IMR-90 (cell line): ENCODE data around the gene PUS7L. TPM values are rescaled to one million over a fixed set of nuclear protein-coding genes. Genes with fewer than 3 reads are reported as not detected.
"Not testable (repeated sequence)": the region's sequence is repeated elsewhere in the genome, so short reads cannot be mapped to it uniquely, and the experiment has no call there.

Experiments
- ATAC-seq: fragments of 200-7000 bp; cut with Tn5 transposase; 2 replicates; pipeline ENCODE4 v1.9.1; 2020; ENCODE audit warnings: low read depth, mild to moderate bottlenecking, moderate library complexity
- BruUV-seq: library from RNA; stranded (reverse); fragments of 400-500 nt; replicated peaks from 2 replicates; lab custom pipeline; 2021; lab: Mats Ljungman, UMichigan
- CTCF ChIA-PET: fragments of 300-600 bp; formaldehyde crosslinking; extraction: SDS; loops from one replicate; lab custom pipeline; 2021; ENCODE audit warnings: antibody characterized with exemption; lab: Yijun Ruan, JAX
- POLR2A ChIA-PET: fragments of 300-600 bp; sonication (Branson Sonifier 250); formaldehyde crosslinking; loops from one replicate; lab custom pipeline; 2022; ENCODE audit warnings: antibody characterized with exemption; ENCODE audit not compliant: unreplicated experiment; lab: Charles Lee
- DNase-seq: peaks from one replicate; pipeline ENCODE4 v3.0.0; 2013
- H2AFZ ChIP-seq: replicated peaks from 2 replicates; pipeline ENCODE3; 2013; ENCODE audit warnings: low read length, mild to moderate bottlenecking; ENCODE audit not compliant: poor library complexity
- H2AK5ac ChIP-seq: 2 replicates; pipeline ENCODE4 v1.6.1; 2013; ENCODE audit warnings: low read depth, low read length, inconsistent platforms
- H2AK9ac ChIP-seq: replicated peaks from 2 replicates; pipeline ENCODE3; 2013; ENCODE audit warnings: mild to moderate bottlenecking, low read depth, low read length, moderate library complexity; ENCODE audit not compliant: poor library complexity
- H2BK120ac ChIP-seq: 2 replicates; pipeline ENCODE4 v1.6.1; 2013; ENCODE audit warnings: low read depth, low read length, inconsistent platforms
- H2BK15ac ChIP-seq: 3 replicates; pipeline ENCODE4 v1.6.1; 2013; ENCODE audit warnings: low read depth, low read length, inconsistent platforms
- H2BK20ac ChIP-seq: 2 replicates; pipeline ENCODE4 v1.6.1; 2013; ENCODE audit warnings: low read depth, mild to moderate bottlenecking, inconsistent platforms, low read length, moderate library complexity
- H2BK5ac ChIP-seq: 2 replicates; pipeline ENCODE4 v1.6.1; 2013; ENCODE audit warnings: mild to moderate bottlenecking, low read depth, low read length, inconsistent platforms; ENCODE audit not compliant: poor library complexity, severe bottlenecking
- H3K14ac ChIP-seq: replicated peaks from 2 replicates; pipeline ENCODE4 v1.6.1; 2013; ENCODE audit warnings: low read depth, low read length, inconsistent platforms
- H3K18ac ChIP-seq: 2 replicates; pipeline ENCODE4 v1.6.1; 2013; ENCODE audit warnings: low read depth, low read length, control low read depth
- H3K23ac ChIP-seq: 2 replicates; pipeline ENCODE4 v1.6.1; 2013; ENCODE audit warnings: low read depth, low read length, inconsistent platforms
- H3K27ac ChIP-seq: 2 replicates; pipeline ENCODE4 v1.5.1; 2013; ENCODE audit warnings: mild to moderate bottlenecking, control low read depth, low read length; ENCODE audit not compliant: insufficient read depth
- H3K27me3 ChIP-seq: 2 replicates; pipeline ENCODE4 v1.6.1; 2013; ENCODE audit warnings: low read length; ENCODE audit not compliant: control insufficient read depth, insufficient read depth
- H3K36me3 ChIP-seq: 2 replicates; pipeline ENCODE4 v1.6.1; 2013; ENCODE audit warnings: low read length, mixed read lengths; ENCODE audit not compliant: control insufficient read depth, insufficient read depth
- H3K4ac ChIP-seq: 2 replicates; pipeline ENCODE4 v1.6.1; 2013; ENCODE audit warnings: low read depth, low read length, inconsistent platforms
- H3K4me1 ChIP-seq: 2 replicates; pipeline ENCODE4 v1.6.1; 2013; ENCODE audit warnings: low read length, mixed read lengths; ENCODE audit not compliant: control insufficient read depth, insufficient read depth
- H3K4me2 ChIP-seq: 2 replicates; pipeline ENCODE4 v1.6.1; 2013; ENCODE audit warnings: low read depth, mild to moderate bottlenecking, control low read depth, low read length, moderate library complexity
- H3K4me3 ChIP-seq: 2 replicates; pipeline ENCODE4 v1.5.1; 2013; ENCODE audit warnings: low read depth, mild to moderate bottlenecking, control low read depth, low read length, moderate library complexity; ENCODE audit not compliant: insufficient read depth
- H3K56ac ChIP-seq: 2 replicates; pipeline ENCODE4 v1.6.1; 2013; ENCODE audit warnings: low read length, inconsistent platforms; ENCODE audit not compliant: insufficient read depth; ENCODE audit errors: extremely low read depth
- H3K79me1 ChIP-seq, 2 experiments: 2 replicates each; pipeline ENCODE4 v1.6.1; 2013; ENCODE audit warnings: low read length in 2 of 2, inconsistent platforms in 1 of 2, low read depth in 1 of 2
- H3K9ac ChIP-seq: 2 replicates; pipeline ENCODE4 v1.6.1; 2013; ENCODE audit warnings: low read depth, low read length, control low read depth
- H3K9me1 ChIP-seq: 2 replicates; pipeline ENCODE4 v1.6.1; 2013; ENCODE audit warnings: low read length, inconsistent platforms; ENCODE audit not compliant: insufficient read depth
- H3K9me3 ChIP-seq: 2 replicates; pipeline ENCODE4 v1.6.1; 2013; ENCODE audit warnings: low read length; ENCODE audit not compliant: control insufficient read depth, insufficient read depth
- H4K20me1 ChIP-seq: 2 replicates; pipeline ENCODE4 v1.6.1; 2013; ENCODE audit warnings: low read length, inconsistent platforms; ENCODE audit not compliant: insufficient read depth
- H4K5ac ChIP-seq: 2 replicates; pipeline ENCODE4 v1.6.1; 2013; ENCODE audit warnings: mild to moderate bottlenecking, low read depth, low read length, control low read depth
- H4K8ac ChIP-seq, 2 experiments: 2 replicates each; pipeline ENCODE4 v1.6.1; 2013; ENCODE audit warnings: low read depth in 2 of 2, low read length in 2 of 2, control low read depth in 1 of 2, inconsistent platforms in 1 of 2
- H4K91ac ChIP-seq: 2 replicates; pipeline ENCODE4 v1.6.1; 2013; ENCODE audit warnings: low read depth, low read length, inconsistent platforms; ENCODE audit not compliant: insufficient read depth
- WGBS, 2 experiments: methylation state at CpG; one replicate each; pipeline versions ENCODE4 v1.1.5 to v1.1.7; 2013; ENCODE audit warnings: missing lambda C conversion rate in 2 of 2; ENCODE audit not compliant: insufficient read length in 1 of 2; ENCODE audit errors: extremely low coverage in 2 of 2; 5-methylcytosine and 5-hydroxymethylcytosine counted together
- dilution Hi-C: fragments of 300-500 bp; cut with HindIII; formaldehyde crosslinking; loops from one replicate; pipeline ENCODE4 v1.14.3; 2018; ENCODE audit warnings: low sequenced_read_pairs; ENCODE audit not compliant: unreplicated experiment
- in situ Hi-C: fragments of 300-500 bp; cut with MboI; formaldehyde crosslinking; loops from 3 replicates; pipeline ENCODE4 v1.14.3; 2019; ENCODE audit warnings: low sequenced_read_pairs, inconsistent platforms, mixed read lengths
- intact Hi-C: fragments of 100-400 bp; cut with micrococcal nuclease; formaldehyde crosslinking; loops from 2 replicates; pipeline ENCODE4 v1.10.0; 2022
- polyA plus RNA-seq, 3 experiments: library from polyadenylated mRNA; depleted of rRNA; stranded (reverse); fragments of >200 nt; gene quantifications; 2 replicates each; pipeline ENCODE4 v1.2.3, GENCODE V29; 2012; ENCODE audit warnings: low replicate concordance in 1 of 3
- total RNA-seq: library from RNA; depleted of rRNA; stranded (reverse); fragments of >200 nt; gene quantifications from 2 replicates; pipeline ENCODE4 v1.2.3, GENCODE V29; 2012

The PUS7L gene
- total and polyA plus RNA-seq, 2 of the 4 experiments (the other 2 are of a cell fraction) = 5.1 to 44.8 TPM

GRCh38 chr12:43751360-43751759 is 7.2 kb downstream of the PUS7L start:
- H3K23ac ChIP-seq, H3K4me1 ChIP-seq, H4K20me1 ChIP-seq, CTCF ChIA-PET, H3K36me3 ChIP-seq, dilution Hi-C loops, ATAC-seq, H3K27ac ChIP-seq, H3K27me3 ChIP-seq, H3K4me2 ChIP-seq, H2BK5ac ChIP-seq, BruUV-seq, H4K8ac ChIP-seq, H3K4ac ChIP-seq, H2AFZ ChIP-seq, H2BK120ac ChIP-seq, H4K91ac ChIP-seq, H2AK5ac ChIP-seq, H4K5ac ChIP-seq, H3K9me3 ChIP-seq, H3K14ac ChIP-seq, H3K18ac ChIP-seq, intact Hi-C loops, H2BK15ac ChIP-seq, H2BK20ac ChIP-seq, in situ Hi-C loops, POLR2A ChIA-PET, H3K9ac ChIP-seq, DNase-seq, H3K56ac ChIP-seq, H3K9me1 ChIP-seq, H3K4me3 ChIP-seq, H2AK9ac ChIP-seq: not testable (repeated sequence)
- WGBS, 2 experiments = no CpG with 5 or more reads among the region's 6 CpGs
- H3K79me1 ChIP-seq = peaks cover 17 to 22% of the 10 kb centered on the region in 2 experiments
